Left lobe of liver (tissue), 2 donors: ENCODE results near the gene MAEL. TPM values are rescaled to one million over a fixed set of nuclear protein-coding genes. Genes with fewer than 3 reads are reported as not detected.
A peak's percentile ranks its signal among the peaks of the same experiment; 100 is the strongest.
"Not testable (repeated sequence)": the region's sequence is repeated elsewhere in the genome, so short reads cannot be mapped to it uniquely, and the experiment has no call there.

ENCODE experiments used
- ATAC-seq: fragments of 200-7000 bp; cut with Tn5 transposase; one replicate; pipeline ENCODE4 v1.9.1; 2020; ENCODE audit warnings: mild to moderate bottlenecking, moderate library complexity
- DNase-seq: peaks from one replicate; pipeline ENCODE4 v3.0.0-alpha.2; 2020; ENCODE audit warnings: low spot score
- total RNA-seq: library from RNA; stranded (reverse); gene quantifications from one replicate; pipeline ENCODE4 v1.2.1, GENCODE V29; 2021
- donor health status: DM: no; HTN: no; CAD: no; lungs with moderate emphysema.
- donor health status: DM: no; HTN: yes; CAD: no.

The MAEL gene
- total RNA-seq, 1 donor from 2014 or later: 0.86 TPM

DNA sequence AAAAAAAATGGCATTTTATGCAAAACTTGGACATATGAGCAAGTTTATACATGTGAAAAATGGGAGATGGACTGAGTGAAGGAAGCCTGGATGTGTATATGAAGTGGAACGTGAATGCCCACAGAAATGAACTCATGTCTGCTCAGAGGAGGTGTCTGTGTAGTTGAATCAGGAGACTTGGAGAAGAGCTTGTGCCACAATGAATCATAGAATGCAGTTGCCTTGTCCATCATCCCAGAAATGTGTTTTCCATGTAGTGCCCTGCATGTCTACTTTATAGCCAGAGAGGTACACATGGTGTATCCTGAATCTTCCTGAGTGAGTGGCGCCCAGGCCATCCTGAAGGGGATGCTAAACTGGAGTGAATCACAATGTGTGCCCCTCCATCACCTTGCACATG is 11.1 kb upstream of the MAEL start:
- ATAC-seq: no peak
- DNase-seq: no peak

GRCh38 chr1:166978821-166979220 is 10.3 kb upstream of the MAEL start:
- ATAC-seq (no peak), DNase-seq (no peak)

DNA sequence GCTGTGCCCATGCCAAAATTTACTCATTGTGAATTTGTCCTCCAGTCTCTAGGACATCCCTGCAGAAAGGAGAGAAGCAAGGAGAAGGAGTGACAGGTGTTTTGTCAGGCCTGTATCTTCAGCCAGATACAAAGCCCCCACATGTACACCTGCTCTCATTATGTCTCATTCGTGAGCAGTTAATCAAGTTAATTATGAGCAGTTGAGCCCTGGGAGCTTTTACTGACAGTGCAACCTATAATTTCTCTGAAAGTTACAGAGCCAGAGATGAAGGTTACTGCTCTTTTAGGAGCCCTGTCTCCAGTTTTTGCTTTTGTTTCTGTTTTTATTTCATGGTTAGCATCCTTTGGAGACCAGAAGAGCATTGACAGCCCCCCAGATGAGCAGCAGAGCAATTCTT is 8.7 kb upstream of the MAEL start:
- ATAC-seq (no peak), DNase-seq (no peak)

DNA sequence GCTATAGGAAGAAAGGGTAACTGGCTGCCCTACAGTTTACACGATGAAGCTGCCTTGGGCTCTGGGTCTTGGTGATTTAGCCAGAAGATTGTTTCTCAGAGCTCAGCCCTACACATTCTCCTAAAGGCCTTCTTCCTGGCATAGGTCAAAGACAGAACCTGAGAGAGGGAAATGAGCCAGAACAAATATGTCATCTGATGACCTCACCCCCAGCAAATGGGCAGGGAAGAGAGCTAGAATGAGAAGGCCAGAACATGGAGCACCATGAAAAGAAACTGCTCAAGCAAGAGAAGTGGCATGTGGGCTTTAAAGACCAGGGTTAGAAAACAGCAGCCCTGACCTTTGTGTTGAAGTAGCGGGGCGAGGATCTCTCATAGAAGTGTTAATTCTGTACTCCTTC is 8.3 kb upstream of the MAEL start:
- DNase-seq (no peak), ATAC-seq (peak; percentile 85)

DNA sequence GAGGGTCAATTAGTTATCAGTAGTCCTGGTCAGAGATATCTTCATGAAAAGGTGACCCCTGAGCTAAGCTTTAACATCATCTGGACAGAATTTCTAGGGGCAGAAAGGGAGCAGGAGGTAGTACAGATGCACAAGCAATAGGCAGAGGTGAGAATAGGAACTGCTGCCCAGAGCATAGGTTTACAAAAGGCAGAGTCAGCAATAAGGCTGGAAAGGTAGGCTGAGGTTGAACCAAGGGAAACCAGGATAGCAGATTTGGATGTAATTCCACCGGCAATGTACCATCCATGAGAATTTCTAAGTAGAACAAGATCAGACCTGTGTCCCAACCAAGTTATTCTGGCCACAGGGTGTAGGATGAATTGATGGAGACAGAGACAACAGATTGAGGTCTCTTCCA is 7.5 kb upstream of the MAEL start:
- ATAC-seq (no peak), DNase-seq (no peak)

- ATAC-seq (no peak), DNase-seq (no peak)
Measured at GRCh38 chr1:166999075-166999474, 10.0 kb downstream of the MAEL start.

- DNase-seq (no peak), ATAC-seq (no peak)
Measured at GRCh38 chr1:166999500-167000055, 10.5 kb downstream of the MAEL start.

GRCh38 chr1:167000546-167000945 is 11.5 kb downstream of the MAEL start:
- ATAC-seq (no peak), DNase-seq (no peak)

DNA sequence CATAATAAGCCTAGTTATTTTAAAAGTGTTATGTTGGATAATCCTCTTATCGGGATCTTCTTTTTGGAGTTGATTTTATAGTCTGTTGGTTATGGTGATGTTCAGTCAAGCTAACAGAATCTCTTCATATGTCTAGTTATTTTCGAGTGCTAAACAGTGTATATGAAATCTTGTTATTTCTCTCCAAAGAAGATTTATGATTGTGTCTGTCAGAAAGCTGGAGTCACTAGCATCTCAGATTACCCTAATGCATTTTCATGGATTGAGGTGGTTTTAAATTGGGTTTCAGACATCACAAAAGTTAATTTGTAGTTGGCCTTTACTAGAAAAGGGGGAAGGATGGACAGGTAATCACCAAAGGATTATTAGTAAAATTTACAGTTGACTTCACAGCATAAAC is 13.3 kb downstream of the MAEL start:
- ATAC-seq: no peak
- no peak for DNase-seq

DNA sequence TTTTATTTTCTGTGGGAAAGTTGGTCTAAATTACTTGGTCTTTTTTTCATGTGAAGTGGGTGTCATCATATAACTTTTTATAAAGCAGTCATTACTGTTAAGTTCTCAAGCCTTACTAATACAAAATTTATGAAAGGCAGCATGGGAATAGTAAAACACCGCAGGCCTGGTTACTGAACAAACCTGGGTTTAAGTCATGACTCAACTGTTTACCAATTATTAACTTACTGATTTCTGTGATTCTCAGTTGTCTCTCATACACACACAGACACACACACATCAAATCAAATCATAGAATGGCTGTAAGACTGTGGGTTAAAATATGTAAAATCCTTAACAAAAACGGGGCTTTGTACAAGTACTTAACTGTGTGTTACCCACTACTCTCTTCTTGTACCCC is 14.6 kb downstream of the MAEL start:
- ATAC-seq (peak; percentile 26), DNase-seq (no peak)

GRCh38 chr1:167011560-167012191 is 22.6 kb downstream of the MAEL start:
- ATAC-seq: peak; percentile 58

GRCh38 chr1:167012570-167012969 is 23.5 kb downstream of the MAEL start:
- ATAC-seq: no peak
- DNase-seq: no peak

More at GRCh38 chr1:167011560-167012191, 22.6 kb downstream of the MAEL start:
- no peak for DNase-seq

DNA sequence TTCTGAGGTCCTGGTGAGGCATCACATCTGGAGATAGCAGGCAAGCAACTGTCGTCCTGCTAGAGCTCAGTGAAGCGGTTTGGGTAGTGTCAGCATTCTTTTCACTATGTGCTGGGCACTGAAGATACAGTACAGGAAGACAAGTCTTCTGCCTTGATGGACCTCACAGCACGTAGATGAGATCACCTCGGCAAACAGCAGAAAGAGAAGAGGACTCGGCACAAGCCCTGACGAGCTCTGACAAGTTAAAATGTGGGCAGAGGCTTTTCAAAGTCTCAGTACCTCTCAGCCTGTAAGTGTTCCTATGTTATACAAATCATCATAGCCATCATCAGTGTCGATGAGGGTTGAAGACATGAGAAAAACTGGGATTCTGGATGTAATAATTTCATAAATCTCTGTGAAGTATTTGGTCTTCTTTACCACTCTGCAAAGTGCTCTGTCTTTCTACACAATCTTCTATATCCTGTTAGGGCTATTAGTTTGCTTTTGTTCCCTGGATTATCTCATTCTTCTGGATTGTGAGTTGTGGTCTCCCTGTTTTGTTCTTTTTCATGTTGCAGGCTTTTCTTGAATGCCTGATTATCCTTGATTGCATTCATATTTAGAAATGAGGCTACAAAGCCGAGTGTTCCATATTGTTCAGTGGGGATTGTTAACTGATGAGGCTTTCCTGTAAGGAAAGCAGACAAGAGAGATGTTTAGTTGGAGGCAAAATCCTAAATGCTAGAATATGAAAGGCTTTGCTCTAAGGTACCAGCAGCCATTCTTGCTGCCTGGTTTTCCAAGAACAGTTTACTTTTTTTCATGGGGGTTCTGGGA is 24.2 kb downstream of the MAEL start:
- DNase-seq: no peak
- ATAC-seq: no peak

GRCh38 chr1:167016100-167016750 is 27.1 kb downstream of the MAEL start:
- ATAC-seq (peak; percentile 38), DNase-seq (no peak)

DNA sequence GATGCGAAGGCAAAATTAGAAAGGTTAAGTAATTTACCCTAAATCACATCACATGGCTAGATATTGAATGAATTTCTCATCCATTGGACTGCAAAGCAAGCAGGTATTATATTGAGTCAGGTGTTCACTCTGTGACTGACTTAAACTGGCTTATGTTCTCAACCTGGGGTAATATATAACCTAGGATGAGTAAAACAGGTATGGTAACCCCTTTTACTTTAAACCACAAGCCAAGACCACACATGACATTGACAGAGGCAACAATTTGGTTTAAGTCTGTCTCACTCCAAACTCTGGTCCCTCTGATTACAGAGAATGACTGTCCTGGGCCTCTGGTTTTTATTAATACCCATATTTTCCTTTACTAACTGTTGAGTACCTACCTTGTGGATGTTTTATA is 33.3 kb downstream of the MAEL start:
- ATAC-seq (no peak), DNase-seq (no peak)

- not testable (repeated sequence) for ATAC-seq, DNase-seq
Measured at GRCh38 chr1:167029553-167029952, 40.5 kb downstream of the MAEL start.

DNA sequence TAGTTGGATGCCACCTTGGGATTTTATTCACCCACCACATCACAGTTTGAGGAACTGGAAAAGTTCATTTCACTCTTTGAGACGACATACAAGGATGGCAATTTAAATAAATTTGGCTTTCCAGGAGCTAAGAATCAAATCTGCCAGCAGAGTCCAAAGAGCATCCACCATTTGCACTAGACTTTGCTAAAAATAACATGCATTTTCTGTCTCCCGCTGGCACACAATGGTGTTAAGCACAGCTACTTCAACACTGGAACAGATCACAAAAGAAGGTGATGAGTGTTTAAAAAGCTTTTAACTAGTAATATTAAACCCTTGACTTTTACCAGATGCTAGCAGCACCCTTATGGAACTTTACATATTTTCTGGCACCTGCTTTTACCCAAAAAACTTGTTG is 44.6 kb downstream of the MAEL start:
- DNase-seq: no peak
- ATAC-seq: peak; percentile 84

DNA sequence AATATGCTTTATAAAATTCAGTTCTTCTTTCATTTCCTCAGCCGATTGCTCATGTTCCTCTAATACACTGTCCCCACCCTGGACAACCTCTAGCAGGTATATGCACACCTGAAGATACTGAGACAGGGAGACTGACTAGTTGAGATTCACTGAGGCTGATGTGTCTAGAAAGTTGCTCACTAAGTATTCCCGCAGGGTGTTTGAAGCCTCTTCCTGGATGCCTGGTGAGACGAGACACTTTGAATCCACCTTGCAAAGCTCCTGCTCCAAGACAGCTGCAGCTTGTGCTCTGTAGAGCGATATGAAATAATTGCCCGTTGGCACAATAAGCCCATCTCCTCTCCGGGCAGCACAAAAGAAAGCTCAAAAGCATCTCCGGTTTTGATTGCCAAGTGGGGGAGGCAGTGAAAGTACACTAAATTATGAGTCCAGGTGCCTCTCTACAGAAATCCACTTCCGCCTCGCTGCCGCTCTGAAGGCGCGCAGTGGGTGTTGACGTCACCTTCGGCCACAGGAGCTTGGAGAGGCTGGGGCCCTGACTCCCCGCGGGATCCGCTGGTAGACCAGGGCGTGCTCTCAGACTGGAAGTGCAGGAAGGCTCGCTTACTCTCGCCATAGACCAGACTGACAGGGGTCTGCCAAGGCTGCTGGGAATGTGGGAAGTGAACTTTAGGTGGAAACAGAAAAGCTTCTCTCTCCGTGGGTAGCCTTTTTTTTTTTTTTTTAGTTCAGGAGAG is 54.8 kb downstream of the MAEL start:
- DNase-seq (peak; percentile 74), ATAC-seq (peak; percentile 99)

DNA sequence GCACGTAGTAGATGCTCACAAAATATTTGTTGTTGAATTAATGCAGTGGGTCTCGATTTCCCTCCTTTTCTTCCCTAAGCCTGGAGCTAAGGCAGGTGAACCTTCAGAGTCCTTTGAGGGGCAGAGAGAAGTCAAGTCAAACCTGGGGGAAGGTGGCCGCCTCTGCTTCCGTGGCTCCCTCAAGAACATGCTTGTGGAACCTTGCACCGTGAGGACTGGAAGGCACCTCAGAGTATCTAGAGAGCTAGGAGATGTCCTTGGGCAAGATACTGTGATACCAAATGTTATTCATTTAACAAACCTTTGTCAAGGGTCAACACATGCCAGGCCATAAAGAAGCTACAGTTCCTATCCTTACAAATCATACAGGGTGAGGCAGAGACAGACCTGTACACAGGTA is 62.8 kb downstream of the MAEL start:
- DNase-seq (no peak), ATAC-seq (no peak)

- ATAC-seq: peak; percentile 80
- DNase-seq: no peak
Measured at GRCh38 chr1:167052389-167052788, 63.3 kb downstream of the MAEL start.

DNA sequence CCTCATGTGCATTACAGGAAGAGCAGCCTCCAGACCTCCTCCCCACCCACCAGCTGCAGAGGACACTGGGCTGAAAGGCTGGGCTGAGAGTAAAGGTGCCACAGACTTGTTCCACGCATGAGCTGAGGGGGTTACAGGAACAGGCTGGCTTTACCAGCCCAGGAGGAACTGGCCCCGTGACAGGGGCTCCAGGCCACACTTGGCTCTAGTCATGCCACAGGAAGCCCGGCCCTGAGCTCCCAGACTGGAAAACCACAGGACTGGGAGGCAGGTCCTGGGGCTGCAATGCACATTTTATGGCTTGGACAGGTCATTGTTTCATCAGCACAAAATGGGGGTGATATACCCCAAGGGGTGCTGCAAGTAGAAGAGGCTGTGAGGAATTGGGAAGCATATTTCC is 65.5 kb downstream of the MAEL start:
- DNase-seq: no peak
- no peak for ATAC-seq
